ENCODE data around the gene CACNA1A.

- TF ChIP-seq CTCF (IDR thresholded peaks at IDR 0.05) (no peak), POLR2A (IDR thresholded peaks at IDR 0.05) (no peak)
These were observed 97.3 kb downstream of the CACNA1A start for GRCh38 chr19:13408889-13409518.

Measured in heart left ventricle (tissue), 13 donors.